ENCODE data around the gene LBX2. TPM values are rescaled to one million over a fixed set of nuclear protein-coding genes. Genes with fewer than 3 reads are reported as not detected.
A peak's percentile ranks its signal among the peaks of the same experiment; 100 is the strongest.

Gene LBX2
- total and polyA plus RNA-seq, 10 of the 15 experiments (the other 5 are each of a cell fraction or from before 2014, with no cell fraction given), result 0.08 to 4.0 (median 0.27) TPM

DNA sequence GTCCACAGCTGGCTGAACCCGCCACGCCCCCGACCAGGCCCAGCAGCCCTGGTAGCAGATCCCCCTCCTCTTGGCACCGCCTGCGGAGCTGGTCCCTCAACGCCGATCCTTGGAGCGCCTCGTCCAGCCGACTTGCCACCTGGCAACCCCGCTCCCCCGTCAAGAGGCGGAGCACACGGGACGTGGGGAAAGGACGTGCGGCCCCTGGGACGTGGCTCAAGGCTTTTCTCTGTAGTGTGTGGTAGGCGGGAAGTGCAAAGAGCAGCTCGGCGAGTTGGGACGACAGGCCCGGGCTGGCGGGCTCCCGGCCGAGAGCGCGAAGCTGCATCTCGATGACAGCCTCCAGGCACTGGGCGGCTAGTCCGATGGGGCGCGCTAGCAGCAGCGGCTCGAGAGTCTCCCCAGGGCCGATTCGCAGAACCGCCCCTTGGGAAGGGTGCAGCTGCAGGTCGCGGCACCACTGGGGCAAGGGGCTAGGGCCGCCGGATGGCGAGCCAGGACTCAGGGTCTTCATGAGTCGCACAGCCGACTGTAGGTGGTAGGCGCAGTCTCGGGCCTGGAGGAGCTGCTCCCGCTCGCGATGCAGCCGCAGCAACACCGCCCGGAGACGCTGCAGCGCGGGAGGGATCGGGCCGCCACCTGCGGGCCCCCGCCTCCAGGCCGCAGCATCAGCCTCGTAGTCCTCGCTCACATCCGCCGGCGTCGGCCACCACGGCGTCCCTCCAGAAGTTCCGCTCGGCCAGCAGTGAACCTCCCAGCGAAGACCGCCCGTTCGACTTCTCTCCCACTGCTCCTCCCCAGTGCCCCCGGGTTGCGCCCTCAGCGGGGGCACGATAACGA is 17.2 kb downstream of the LBX2 start (continued):
- 0 out of 2 replicates have a peak, but pooled peaks have one; percentile 12 for TF ChIP-seq SIN3A (IDR thresholded peaks at IDR 0.05; ENCODE audit: low read depth, low read length)
- TF ChIP-seq, protein P1, sequence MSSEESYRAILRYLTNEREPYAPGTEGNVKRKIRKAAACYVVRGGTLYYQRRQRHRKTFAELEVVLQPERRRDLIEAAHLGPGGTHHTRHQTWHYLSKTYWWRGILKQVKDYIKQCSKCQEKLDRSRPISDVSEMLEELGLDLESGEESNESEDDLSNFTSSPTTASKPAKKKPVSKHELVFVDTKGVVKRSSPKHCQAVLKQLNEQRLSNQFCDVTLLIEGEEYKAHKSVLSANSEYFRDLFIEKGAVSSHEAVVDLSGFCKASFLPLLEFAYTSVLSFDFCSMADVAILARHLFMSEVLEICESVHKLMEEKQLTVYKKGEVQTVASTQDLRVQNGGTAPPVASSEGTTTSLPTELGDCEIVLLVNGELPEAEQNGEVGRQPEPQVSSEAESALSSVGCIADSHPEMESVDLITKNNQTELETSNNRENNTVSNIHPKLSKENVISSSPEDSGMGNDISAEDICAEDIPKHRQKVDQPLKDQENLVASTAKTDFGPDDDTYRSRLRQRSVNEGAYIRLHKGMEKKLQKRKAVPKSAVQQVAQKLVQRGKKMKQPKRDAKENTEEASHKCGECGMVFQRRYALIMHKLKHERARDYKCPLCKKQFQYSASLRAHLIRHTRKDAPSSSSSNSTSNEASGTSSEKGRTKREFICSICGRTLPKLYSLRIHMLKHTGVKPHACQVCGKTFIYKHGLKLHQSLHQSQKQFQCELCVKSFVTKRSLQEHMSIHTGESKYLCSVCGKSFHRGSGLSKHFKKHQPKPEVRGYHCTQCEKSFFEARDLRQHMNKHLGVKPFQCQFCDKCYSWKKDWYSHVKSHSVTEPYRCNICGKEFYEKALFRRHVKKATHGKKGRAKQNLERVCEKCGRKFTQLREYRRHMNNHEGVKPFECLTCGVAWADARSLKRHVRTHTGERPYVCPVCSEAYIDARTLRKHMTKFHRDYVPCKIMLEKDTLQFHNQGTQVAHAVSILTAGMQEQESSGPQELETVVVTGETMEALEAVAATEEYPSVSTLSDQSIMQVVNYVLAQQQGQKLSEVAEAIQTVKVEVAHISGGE (CRISPR knock-in tag; IDR thresholded peaks at IDR 0.05), result peak; percentile 69; the same call in 1 of the 2 replicates

DNA sequence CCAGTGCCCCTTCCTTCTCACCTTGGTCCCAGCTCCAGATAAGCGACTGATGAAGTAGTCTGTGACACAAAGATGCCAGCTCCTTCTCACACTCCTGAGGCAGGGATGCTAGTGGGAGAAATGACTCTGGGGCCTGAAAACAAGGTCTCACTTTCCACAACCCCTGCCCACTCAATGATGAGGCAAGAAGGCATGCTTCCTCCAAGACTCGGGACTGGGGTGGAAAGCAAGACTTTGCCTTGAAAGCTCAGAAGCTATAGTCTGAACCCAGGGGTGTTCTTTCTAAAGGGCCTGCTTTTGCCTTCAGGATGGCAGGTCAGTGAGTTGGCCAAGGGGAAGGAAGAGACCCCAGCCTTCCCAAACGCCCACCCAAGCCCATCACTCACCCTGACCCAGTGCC is 18.0 kb downstream of the LBX2 start:
- SMC1A ChIA-PET (ENCODE audit: uncharacterized antibody, unreplicated experiment), result interaction anchor here (0.7 to 5.7 kb wide), 12 partner anchors 8 to 107 kb away, joined by 3 to 128 read pairs (median 7); partner anchors contain the start of genes C2orf81, HTRA2, INO80B and MRPL53
- WGBS (ENCODE audit: insufficient coverage, insufficient replicate concordance, low lambda C conversion rate, missing lambda C conversion rate), result 61% methylated on average over 3 of the region's 3 CpGs
- Histone ChIP-seq H3K36me3 (ENCODE audit: control insufficient read depth in 2 of 2, insufficient read depth in 2 of 2, low read length in 1 of 2) (no peaks in the 10 kb centered on the region), H3K4me1 (ENCODE audit: control insufficient read depth, insufficient read depth, low read length) (peaks cover 13% of the 10 kb centered on the region), H3K4me2 (ENCODE audit: control insufficient read depth, insufficient read depth) (peak overlapping the region; percentile 96), H3K27me3 (replicated peaks in 1 of 2; ENCODE audit: control insufficient read depth in 2 of 2, insufficient read depth in 2 of 2, low read length in 1 of 2) (no peaks in the 10 kb centered on the region; a peak in 1 of 4 replicates), H3K9ac (ENCODE audit: control insufficient read depth, insufficient read depth, low read length) (peak overlapping the region; percentile 91), H3K4me3 (peak overlapping the region; percentile 97), H4K20me1 (ENCODE audit: control insufficient read depth, insufficient read depth) (no peaks in the 10 kb centered on the region; the same call in 1 of the 2 replicates), H2AFZ (ENCODE audit: control insufficient read depth, low read depth, low read length) (no peak overlapping the region), H3K9me3 (replicated peaks; ENCODE audit: control insufficient read depth, insufficient read depth, low read length) (no peaks in the 10 kb centered on the region), H3K79me2 (ENCODE audit: control insufficient read depth, insufficient read depth, low read length) (peaks cover 27% of the 10 kb centered on the region), H3K27ac (ENCODE audit: control insufficient read depth, insufficient read depth) (no peak overlapping the region)
- DNase-seq (ENCODE audit: low read depth, low spot score), result no peak
- in situ Hi-C loops (cut with MboI) (loop anchor here (10.0 kb wide), 1 partner anchor 103 kb away; no protein-coding TSS in a partner anchor), intact Hi-C loops (cut with micrococcal nuclease; ENCODE audit: unreplicated experiment) (no loop called here)
- CTCF ChIA-PET, result interaction anchor here (0.5 to 19.4 kb wide), 16 partner anchors 9 to 149 kb away, joined by 3 to 280 read pairs (median 6); partner anchors contain the start of genes AUP1, DQX1, HTRA2 and INO80B
- POLR2A ChIA-PET, result interaction anchor here (0.7 to 3.6 kb wide), 13 partner anchors 9 to 119 kb away, joined by 3 to 44 read pairs (median 5); partner anchors contain the start of genes AUP1, HTRA2, INO80B and MOGS
- FAIRE-seq, result no peak
- RAD21 ChIA-PET (ENCODE audit: unreplicated experiment), result interaction anchor here (0.6 to 5.9 kb wide), 13 partner anchors 9 to 657 kb away, joined by 3 to 121 read pairs (median 5); partner anchors contain the start of genes AUP1, DQX1, HTRA2 and INO80B
- no TSS peak for BruUV-seq (replicated peaks)
- no peak for ATAC-seq
- no peak for TF ChIP-seq RELA (IDR thresholded peaks at IDR 0.05; ENCODE audit: borderline replicate concordance, partially characterized antibody)
- TF ChIP-seq, protein P1 (CRISPR knock-in tag; IDR thresholded peaks at IDR 0.05), result no peak
- TF ChIP-seq RB1 (IDR thresholded peaks at IDR 0.05; ENCODE audit: borderline replicate concordance), result no peak
- TF ChIP-seq NRF1 (conservative IDR thresholded peaks at IDR 0.05; ENCODE audit: low read depth, low read length), result no peak
- no peak for TF ChIP-seq ZSCAN29 (IDR thresholded peaks at IDR 0.05)
- no peak for TF ChIP-seq RCOR1 (conservative IDR thresholded peaks at IDR 0.05; ENCODE audit: low read depth, low read length)
- TF ChIP-seq, protein P2, sequence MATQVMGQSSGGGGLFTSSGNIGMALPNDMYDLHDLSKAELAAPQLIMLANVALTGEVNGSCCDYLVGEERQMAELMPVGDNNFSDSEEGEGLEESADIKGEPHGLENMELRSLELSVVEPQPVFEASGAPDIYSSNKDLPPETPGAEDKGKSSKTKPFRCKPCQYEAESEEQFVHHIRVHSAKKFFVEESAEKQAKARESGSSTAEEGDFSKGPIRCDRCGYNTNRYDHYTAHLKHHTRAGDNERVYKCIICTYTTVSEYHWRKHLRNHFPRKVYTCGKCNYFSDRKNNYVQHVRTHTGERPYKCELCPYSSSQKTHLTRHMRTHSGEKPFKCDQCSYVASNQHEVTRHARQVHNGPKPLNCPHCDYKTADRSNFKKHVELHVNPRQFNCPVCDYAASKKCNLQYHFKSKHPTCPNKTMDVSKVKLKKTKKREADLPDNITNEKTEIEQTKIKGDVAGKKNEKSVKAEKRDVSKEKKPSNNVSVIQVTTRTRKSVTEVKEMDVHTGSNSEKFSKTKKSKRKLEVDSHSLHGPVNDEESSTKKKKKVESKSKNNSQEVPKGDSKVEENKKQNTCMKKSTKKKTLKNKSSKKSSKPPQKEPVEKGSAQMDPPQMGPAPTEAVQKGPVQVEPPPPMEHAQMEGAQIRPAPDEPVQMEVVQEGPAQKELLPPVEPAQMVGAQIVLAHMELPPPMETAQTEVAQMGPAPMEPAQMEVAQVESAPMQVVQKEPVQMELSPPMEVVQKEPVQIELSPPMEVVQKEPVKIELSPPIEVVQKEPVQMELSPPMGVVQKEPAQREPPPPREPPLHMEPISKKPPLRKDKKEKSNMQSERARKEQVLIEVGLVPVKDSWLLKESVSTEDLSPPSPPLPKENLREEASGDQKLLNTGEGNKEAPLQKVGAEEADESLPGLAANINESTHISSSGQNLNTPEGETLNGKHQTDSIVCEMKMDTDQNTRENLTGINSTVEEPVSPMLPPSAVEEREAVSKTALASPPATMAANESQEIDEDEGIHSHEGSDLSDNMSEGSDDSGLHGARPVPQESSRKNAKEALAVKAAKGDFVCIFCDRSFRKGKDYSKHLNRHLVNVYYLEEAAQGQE (IDR thresholded peaks at IDR 0.05; ENCODE audit: low read depth, low read length), result no peak
